Epithelial cell of proximal tubule (primary cell): ENCODE data around the gene PPP2R5E. TPM values are rescaled to one million over a fixed set of nuclear protein-coding genes. Genes with fewer than 3 reads are reported as not detected.

Experiments
- DNase-seq: peaks from one replicate; pipeline ENCODE4 v3.0.0-alpha.2; 2011; ENCODE audit warnings: low read depth
- H3K4me3 ChIP-seq: 2 replicates; pipeline ENCODE4 v1.5.1; 2011; ENCODE audit warnings: low read depth, mild to moderate bottlenecking, low read length
- total RNA-seq: library from RNA; depleted of rRNA; stranded (reverse); fragments of >200 nt; gene quantifications from 2 replicates; pipeline ENCODE4 v1.2.3, GENCODE V29; 2015
- TF ChIP-seq, protein P1 (sequence below): conservative IDR thresholded peaks from 2 replicates; pipeline ENCODE4 v1.5.1; 2012; ENCODE audit warnings: low read depth, mild to moderate bottlenecking, low read length

The PPP2R5E gene
- total RNA-seq, 1 donor from 2014 or later, result 13.3 TPM

DNA sequence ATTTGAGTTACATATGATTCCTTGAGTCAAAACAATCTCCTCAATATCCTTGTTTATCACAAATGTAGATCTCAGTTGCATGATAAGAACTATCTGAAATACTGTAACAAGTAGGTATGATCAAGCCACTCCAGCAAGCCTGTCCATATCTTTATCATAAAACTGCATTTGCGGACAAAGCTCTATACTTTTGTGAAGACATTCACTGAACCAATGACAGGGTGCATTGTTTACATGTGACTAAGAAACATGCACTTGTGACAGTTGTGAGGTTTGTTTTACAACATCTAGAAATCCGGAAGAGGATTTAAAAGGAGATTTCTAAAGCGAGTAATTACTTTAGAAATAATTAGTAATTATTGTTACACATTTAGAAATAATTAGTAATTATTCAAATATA is 111.7 kb downstream of the PPP2R5E start:
- TF ChIP-seq, protein P1, sequence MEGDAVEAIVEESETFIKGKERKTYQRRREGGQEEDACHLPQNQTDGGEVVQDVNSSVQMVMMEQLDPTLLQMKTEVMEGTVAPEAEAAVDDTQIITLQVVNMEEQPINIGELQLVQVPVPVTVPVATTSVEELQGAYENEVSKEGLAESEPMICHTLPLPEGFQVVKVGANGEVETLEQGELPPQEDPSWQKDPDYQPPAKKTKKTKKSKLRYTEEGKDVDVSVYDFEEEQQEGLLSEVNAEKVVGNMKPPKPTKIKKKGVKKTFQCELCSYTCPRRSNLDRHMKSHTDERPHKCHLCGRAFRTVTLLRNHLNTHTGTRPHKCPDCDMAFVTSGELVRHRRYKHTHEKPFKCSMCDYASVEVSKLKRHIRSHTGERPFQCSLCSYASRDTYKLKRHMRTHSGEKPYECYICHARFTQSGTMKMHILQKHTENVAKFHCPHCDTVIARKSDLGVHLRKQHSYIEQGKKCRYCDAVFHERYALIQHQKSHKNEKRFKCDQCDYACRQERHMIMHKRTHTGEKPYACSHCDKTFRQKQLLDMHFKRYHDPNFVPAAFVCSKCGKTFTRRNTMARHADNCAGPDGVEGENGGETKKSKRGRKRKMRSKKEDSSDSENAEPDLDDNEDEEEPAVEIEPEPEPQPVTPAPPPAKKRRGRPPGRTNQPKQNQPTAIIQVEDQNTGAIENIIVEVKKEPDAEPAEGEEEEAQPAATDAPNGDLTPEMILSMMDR, result no peak
- no peak overlapping the region for H3K4me3 ChIP-seq
- DNase-seq, result no peak

GRCh38 chr14:63428486-63428885 is 114.7 kb downstream of the PPP2R5E start:
- H3K4me3 ChIP-seq, result no peak overlapping the region
- TF ChIP-seq, protein P1, result no peak
- no peak for DNase-seq

DNA sequence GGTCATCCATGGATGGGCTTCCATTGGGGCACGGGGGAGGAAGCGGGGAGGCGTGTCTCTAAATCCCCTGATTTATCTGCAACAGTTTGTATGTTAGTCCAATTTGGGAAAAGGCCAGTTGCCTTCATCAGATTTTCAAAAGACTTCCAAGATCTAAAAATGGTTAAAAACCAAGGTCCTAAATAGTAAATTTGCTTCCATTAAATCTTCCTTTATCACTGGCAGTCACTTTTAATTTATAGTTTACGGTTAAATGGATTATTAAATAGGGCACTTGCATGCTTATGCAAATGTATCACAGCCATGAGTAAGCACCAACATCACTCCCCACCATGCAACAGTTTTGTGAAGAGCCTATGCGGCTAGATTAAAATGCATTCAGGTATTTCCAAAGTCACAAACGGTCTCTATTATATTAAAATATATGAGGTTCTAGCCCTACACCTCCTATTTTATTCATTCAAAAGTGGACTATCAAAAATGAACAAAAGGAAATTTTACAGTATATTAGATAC is 116.3 kb downstream of the PPP2R5E start:
- TF ChIP-seq, protein P1, result no peak
- H3K4me3 ChIP-seq, result no peak overlapping the region
- DNase-seq, result no peak

DNA sequence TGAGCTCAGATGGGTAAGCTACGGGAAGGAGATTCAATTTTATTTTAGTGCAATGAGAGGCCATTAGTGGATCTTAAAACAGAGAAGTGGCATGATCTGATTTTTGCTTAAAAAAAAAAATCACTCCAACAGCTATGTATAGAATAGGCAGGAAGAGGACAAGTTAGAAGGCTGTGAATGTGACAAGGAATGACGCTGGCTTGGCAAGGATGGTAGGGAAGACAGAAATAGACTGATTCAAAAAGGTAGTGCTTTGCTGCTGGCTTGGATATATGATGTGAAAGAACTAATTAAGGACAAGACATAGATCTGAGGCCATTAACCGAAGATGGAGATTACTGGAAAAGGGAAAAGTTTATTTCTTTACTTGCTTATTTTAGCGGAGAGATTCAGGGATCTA is 119.3 kb downstream of the PPP2R5E start:
- no peak for DNase-seq
- H3K4me3 ChIP-seq, result no peak overlapping the region
- TF ChIP-seq, protein P1, result no peak

DNA sequence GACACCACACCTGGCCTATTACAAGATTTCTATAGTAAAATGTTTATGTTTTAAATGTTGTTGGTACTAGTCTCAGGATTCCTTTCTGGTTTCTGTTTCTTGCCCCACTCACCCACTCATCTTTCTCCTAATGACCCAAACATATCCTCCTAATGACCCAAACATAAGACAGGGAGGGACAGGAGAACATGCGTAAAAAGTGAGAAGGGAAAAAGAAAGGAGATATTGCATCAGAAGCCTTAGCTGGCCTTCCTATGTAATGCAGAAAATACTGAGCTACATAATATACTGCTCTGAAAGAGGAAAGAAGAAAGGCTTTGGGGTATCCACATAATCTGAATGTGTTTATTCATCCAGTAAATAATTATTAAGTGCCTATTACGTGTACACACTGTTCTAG is 119.8 kb downstream of the PPP2R5E start:
- no peak for DNase-seq
- no peak overlapping the region for H3K4me3 ChIP-seq
- TF ChIP-seq, protein P1, result no peak

GRCh38 chr14:63421919-63422318 is 121.3 kb downstream of the PPP2R5E start:
- TF ChIP-seq, protein P1, result no peak
- no peak overlapping the region for H3K4me3 ChIP-seq
- DNase-seq, result no peak

GRCh38 chr14:63421226-63421625 is 122.0 kb downstream of the PPP2R5E start:
- no peak for DNase-seq
- H3K4me3 ChIP-seq, result no peak overlapping the region
- TF ChIP-seq, protein P1, result no peak
